ENCODE measurements around the gene PSAP.

Gene PSAP

DNA sequence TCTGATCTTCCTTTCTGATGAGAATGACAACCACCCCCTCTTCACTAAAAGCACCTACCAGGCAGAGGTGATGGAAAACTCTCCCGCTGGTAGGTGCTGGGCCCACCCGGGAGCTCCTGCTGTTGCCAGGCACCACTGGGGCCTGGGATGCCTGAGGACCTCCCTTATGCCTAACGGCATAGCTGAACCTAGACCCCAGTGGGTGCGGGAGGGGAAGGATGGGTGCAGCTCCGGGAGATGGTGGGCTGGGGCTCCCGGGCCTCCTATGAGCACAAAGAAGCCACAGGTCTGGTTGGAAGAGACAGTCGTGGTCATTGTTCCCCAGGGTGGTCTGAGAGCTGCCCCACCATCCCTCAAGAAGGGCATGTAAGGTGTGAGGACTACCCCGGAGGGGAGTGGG is 62.1 kb downstream of the PSAP start:
- H3K4me1 ChIP-seq (ENCODE audit: control extremely low read depth in 1 of 4, control insufficient read depth in 4 of 4, insufficient read depth in 4 of 4, low read length in 3 of 4), result peaks cover 0 to 17% (median 9%) of the 10 kb centered on the region in 4 experiments
- H3K4me3 ChIP-seq (ENCODE audit: control insufficient read depth in 1 of 7, extremely low read depth in 1 of 7, insufficient read depth in 4 of 7, low read depth in 2 of 7, low read length in 6 of 7), result no peak overlapping the region
- no peak overlapping the region for H3K27ac ChIP-seq (ENCODE audit: insufficient read depth in 1 of 2, low read depth in 1 of 2, low read length in 2 of 2, poor library complexity in 1 of 2, severe bottlenecking in 2 of 2)
- WGBS (ENCODE audit: insufficient coverage), result 91% methylated on average over 6 of the region's 8 CpGs
- DNase-seq, result no peak
- H3K36me3 ChIP-seq (ENCODE audit: control insufficient read depth in 4 of 4, insufficient read depth in 4 of 4, low read length in 3 of 4), result no peaks in the 10 kb centered on the region
- POLR2A ChIA-PET, result no interaction called here
- CTCF ChIA-PET, result no interaction called here
- H3K27me3 ChIP-seq (replicated peaks in 2 of 5; ENCODE audit: control insufficient read depth in 4 of 5, insufficient read depth in 5 of 5, low read length in 4 of 5), result no peaks in the 10 kb centered on the region
- H3K9me3 ChIP-seq (ENCODE audit: control extremely low read depth in 1 of 5, control insufficient read depth in 4 of 5, insufficient read depth in 2 of 5, low read depth in 1 of 5, low read length in 4 of 5), result no peaks in the 10 kb centered on the region

GRCh38 chr10:71784679-71785272 is 66.3 kb downstream of the PSAP start:
- ChIA-PET CTCF (interaction anchor here (1.9 to 2.3 kb wide), 2 partner anchors 8 to 11 kb away, joined by 7 to 11 read pairs; partner anchors contain the start of gene VSIR), POLR2A (interaction anchor here (0.6 kb wide), 1 partner anchor 267 kb away, joined by 3 read pairs; no protein-coding TSS in a partner anchor)
- Histone ChIP-seq H3K36me3 (ENCODE audit: control insufficient read depth in 4 of 4, insufficient read depth in 4 of 4, low read length in 3 of 4) (no peaks in the 10 kb centered on the region), H3K9me3 (ENCODE audit: control extremely low read depth in 1 of 5, control insufficient read depth in 4 of 5, insufficient read depth in 2 of 5, low read depth in 1 of 5, low read length in 4 of 5) (no peaks in the 10 kb centered on the region), H3K4me3 (ENCODE audit: control insufficient read depth in 1 of 7, extremely low read depth in 1 of 7, insufficient read depth in 4 of 7, low read depth in 2 of 7, low read length in 6 of 7) (no peak overlapping the region), H3K27ac (ENCODE audit: insufficient read depth in 1 of 2, low read depth in 1 of 2, low read length in 2 of 2, poor library complexity in 1 of 2, severe bottlenecking in 2 of 2) (no peak overlapping the region), H3K4me1 (ENCODE audit: control extremely low read depth in 1 of 4, control insufficient read depth in 4 of 4, insufficient read depth in 4 of 4, low read length in 3 of 4) (peaks cover 0 to 39% (median 26%) of the 10 kb centered on the region in 4 experiments), H3K27me3 (replicated peaks in 2 of 5; ENCODE audit: control insufficient read depth in 4 of 5, insufficient read depth in 5 of 5, low read length in 4 of 5) (no peaks in the 10 kb centered on the region)
- WGBS (ENCODE audit: insufficient coverage), result 98% methylated on average over 18 of the region's 18 CpGs
- DNase-seq, result no peak

DNA sequence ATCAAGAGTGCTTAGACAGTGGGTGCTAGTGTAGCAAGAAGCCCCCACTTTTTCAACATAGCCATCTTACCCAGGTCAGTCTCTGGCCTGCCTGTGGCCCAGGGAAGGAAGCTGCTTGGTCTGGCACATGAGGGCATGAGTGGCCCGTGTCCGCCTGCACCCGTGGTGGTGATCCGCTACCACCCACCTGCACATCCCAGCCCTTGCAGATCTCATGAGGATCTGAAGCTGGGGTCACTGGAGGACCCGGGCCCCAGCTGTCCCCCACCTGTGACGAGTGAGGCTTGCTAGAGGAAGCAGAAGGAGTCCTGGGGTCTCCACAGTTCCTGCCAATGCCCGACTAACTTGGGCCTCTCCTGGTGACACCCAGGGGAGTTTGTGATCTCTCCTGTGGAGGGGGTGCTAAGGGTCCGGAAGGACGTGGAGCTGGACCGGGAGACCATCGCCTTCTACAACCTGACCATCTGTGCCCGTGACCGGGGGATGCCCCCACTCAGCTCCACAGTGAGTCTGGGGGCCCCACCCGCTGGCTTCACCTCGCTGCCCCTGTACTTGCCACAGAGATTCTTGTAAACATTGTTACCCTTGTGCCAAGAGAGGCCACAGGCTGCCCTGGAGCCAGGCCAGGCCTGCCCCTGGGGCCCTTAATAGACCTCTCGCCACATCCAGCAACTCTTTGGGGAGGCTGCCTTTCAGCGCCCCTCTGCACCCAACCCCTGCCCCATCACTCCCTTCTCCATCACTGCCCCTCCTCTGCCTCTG is 67.0 kb downstream of the PSAP start:
- ChIA-PET CTCF (interaction anchor here (0.7 to 2.7 kb wide), 6 partner anchors 8 to 58 kb away, joined by 3 to 13 read pairs (median 7); no protein-coding TSS in a partner anchor), POLR2A (no interaction called here)
- H3K4me1 ChIP-seq (ENCODE audit: control extremely low read depth in 1 of 4, control insufficient read depth in 4 of 4, insufficient read depth in 4 of 4, low read length in 3 of 4), result peaks cover 0 to 46% (median 29%) of the 10 kb centered on the region in 4 experiments
- H3K4me3 ChIP-seq (ENCODE audit: control insufficient read depth in 1 of 7, extremely low read depth in 1 of 7, insufficient read depth in 4 of 7, low read depth in 2 of 7, low read length in 6 of 7), result no peak overlapping the region
- WGBS (ENCODE audit: insufficient coverage), result 78% methylated on average over 13 of the region's 17 CpGs
- no peak overlapping the region for H3K27ac ChIP-seq (ENCODE audit: insufficient read depth in 1 of 2, low read depth in 1 of 2, low read length in 2 of 2, poor library complexity in 1 of 2, severe bottlenecking in 2 of 2)
- no peaks in the 10 kb centered on the region for H3K27me3 ChIP-seq (replicated peaks in 2 of 5; ENCODE audit: control insufficient read depth in 4 of 5, insufficient read depth in 5 of 5, low read length in 4 of 5)
- H3K9me3 ChIP-seq (ENCODE audit: control extremely low read depth in 1 of 5, control insufficient read depth in 4 of 5, insufficient read depth in 2 of 5, low read depth in 1 of 5, low read length in 4 of 5), result no peaks in the 10 kb centered on the region
- H3K36me3 ChIP-seq (ENCODE audit: control insufficient read depth in 4 of 4, insufficient read depth in 4 of 4, low read length in 3 of 4), result no peaks in the 10 kb centered on the region
- no peak for DNase-seq

DNA sequence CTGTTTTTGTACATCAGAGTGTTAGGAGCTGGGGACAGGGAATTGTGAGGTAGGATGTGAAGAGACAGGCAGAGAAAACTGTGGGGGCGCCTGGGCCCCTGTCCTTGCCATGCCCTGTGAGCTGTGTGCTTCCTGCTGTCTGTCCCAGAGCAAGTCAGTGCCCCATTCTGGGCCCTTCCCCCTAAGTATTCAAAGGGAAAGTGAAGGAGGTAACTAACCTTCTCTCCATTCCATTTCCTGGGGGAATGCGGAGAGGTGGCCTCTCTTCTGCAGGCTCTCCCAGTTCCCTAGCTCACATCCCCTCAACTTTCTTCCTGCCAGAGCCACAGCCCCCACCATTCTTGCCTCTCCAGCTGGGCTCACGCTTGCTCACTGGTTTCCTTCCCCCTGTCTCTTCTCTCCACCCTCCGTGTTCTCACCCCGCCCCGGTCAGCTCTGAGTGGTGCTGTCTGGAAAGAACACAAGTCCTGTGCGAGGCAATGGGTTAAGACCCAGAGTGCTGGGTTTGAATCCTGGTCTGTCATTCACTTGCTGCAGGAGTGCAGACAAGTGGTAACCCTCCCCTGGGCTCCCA is 68.0 kb downstream of the PSAP start:
- no peak overlapping the region for H3K27ac ChIP-seq (ENCODE audit: insufficient read depth in 1 of 2, low read depth in 1 of 2, low read length in 2 of 2, poor library complexity in 1 of 2, severe bottlenecking in 2 of 2)
- H3K36me3 ChIP-seq (ENCODE audit: control insufficient read depth in 4 of 4, insufficient read depth in 4 of 4, low read length in 3 of 4), result no peaks in the 10 kb centered on the region
- peak; percentile 14 to 49 (median 47) for DNase-seq
- peak overlapping the region in 2 of 7 experiments; percentile 0 to 40 for H3K4me3 ChIP-seq (ENCODE audit: control insufficient read depth in 1 of 7, extremely low read depth in 1 of 7, insufficient read depth in 4 of 7, low read depth in 2 of 7, low read length in 6 of 7)
- ChIA-PET CTCF (interaction anchor here (0.9 to 2.7 kb wide), 12 partner anchors 9 to 114 kb away, joined by 3 to 13 read pairs (median 5); no protein-coding TSS in a partner anchor), POLR2A (interaction anchor here (0.9 kb wide), 1 partner anchor 29 kb away, joined by 3 read pairs; no protein-coding TSS in a partner anchor)
- H3K4me1 ChIP-seq (ENCODE audit: control extremely low read depth in 1 of 4, control insufficient read depth in 4 of 4, insufficient read depth in 4 of 4, low read length in 3 of 4), result peaks cover 2 to 56% (median 29%) of the 10 kb centered on the region in 4 experiments
- 0% methylated on average over 6 of the region's 7 CpGs for WGBS (ENCODE audit: insufficient coverage)
- H3K27me3 ChIP-seq (replicated peaks in 2 of 5; ENCODE audit: control insufficient read depth in 4 of 5, insufficient read depth in 5 of 5, low read length in 4 of 5), result no peaks in the 10 kb centered on the region
- H3K9me3 ChIP-seq (ENCODE audit: control extremely low read depth in 1 of 5, control insufficient read depth in 4 of 5, insufficient read depth in 2 of 5, low read depth in 1 of 5, low read length in 4 of 5), result no peaks in the 10 kb centered on the region

DNA sequence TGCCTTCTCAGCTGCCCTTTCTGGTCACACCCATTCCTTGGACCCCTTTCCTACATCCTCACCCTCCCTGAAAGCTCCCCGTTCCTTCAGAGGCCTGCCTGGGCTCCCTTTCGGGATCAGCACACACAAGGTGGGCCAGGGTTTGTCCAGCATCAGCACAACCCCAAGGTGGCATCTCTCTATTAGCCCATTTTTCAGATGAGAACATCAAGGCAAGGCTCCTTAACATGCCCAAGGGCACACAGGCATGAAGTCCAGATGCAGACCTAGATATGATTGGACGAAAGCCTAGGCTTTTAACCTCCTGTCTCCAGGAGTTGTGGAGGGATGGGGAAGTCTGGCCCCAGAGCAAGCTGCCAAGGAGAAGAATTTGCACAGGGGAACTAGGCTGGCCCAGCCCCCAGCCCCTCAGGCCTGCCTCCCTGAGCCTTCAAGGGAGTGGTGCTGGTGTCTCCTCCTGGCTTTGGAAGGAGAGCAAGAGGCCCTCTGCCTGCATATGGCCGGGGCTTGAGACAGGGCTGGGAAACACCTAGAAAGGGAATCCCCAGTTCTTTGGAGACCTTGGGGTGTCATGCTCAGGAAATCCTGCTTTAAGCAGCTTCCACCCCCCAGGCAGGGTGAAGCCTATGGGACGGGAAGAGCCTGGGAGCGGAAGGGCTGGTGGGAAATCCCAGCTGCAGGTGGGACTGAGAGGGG is 68.7 kb downstream of the PSAP start:
- POLR2A ChIA-PET, result interaction anchor here (0.6 to 0.9 kb wide), 2 partner anchors 29 to 147 kb away, joined by 3 to 4 read pairs; no protein-coding TSS in a partner anchor
- Histone ChIP-seq H3K9me3 (ENCODE audit: control extremely low read depth in 1 of 5, control insufficient read depth in 4 of 5, insufficient read depth in 2 of 5, low read depth in 1 of 5, low read length in 4 of 5) (no peaks in the 10 kb centered on the region), H3K27ac (ENCODE audit: insufficient read depth in 1 of 2, low read depth in 1 of 2, low read length in 2 of 2, poor library complexity in 1 of 2, severe bottlenecking in 2 of 2) (no peak overlapping the region), H3K36me3 (ENCODE audit: control insufficient read depth in 4 of 4, insufficient read depth in 4 of 4, low read length in 3 of 4) (no peaks in the 10 kb centered on the region), H3K4me1 (ENCODE audit: control extremely low read depth in 1 of 4, control insufficient read depth in 4 of 4, insufficient read depth in 4 of 4, low read length in 3 of 4) (peaks cover 2 to 62% (median 33%) of the 10 kb centered on the region in 4 experiments), H3K4me3 (ENCODE audit: control insufficient read depth in 1 of 7, extremely low read depth in 1 of 7, insufficient read depth in 4 of 7, low read depth in 2 of 7, low read length in 6 of 7) (no peak overlapping the region), H3K27me3 (replicated peaks in 2 of 5; ENCODE audit: control insufficient read depth in 4 of 5, insufficient read depth in 5 of 5, low read length in 4 of 5) (no peaks in the 10 kb centered on the region)
- DNase-seq, result no peak
- WGBS (ENCODE audit: insufficient coverage), result 85% methylated on average over 4 of the region's 6 CpGs
- CTCF ChIA-PET, result interaction anchor here (0.7 to 2.7 kb wide), 13 partner anchors 8 to 114 kb away, joined by 3 to 13 read pairs (median 5); partner anchors contain the start of gene VSIR

DNA sequence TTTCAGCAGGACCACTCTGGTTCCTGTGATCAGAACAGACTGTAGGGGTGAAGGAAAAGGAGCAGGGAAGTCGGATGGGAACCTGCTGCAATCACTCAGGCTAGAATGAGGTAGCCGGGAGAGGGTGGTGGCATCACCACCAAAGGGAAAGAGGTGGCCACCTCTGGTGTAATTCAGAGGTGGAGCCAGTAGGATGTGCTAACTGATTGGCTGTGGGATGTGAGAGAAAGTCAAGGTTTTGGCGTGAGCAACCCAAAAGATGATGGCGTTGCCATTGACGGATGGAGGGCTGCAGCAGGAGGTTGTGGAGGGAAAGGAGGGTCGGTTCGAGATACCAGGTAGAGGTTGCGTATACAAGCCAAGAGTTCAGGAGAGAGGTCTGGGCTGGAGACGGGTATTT is 70.3 kb downstream of the PSAP start:
- no peaks in the 10 kb centered on the region for H3K36me3 ChIP-seq (ENCODE audit: control insufficient read depth in 4 of 4, insufficient read depth in 4 of 4, low read length in 3 of 4)
- no peak overlapping the region for H3K27ac ChIP-seq (ENCODE audit: insufficient read depth in 1 of 2, low read depth in 1 of 2, low read length in 2 of 2, poor library complexity in 1 of 2, severe bottlenecking in 2 of 2)
- H3K4me1 ChIP-seq (ENCODE audit: control extremely low read depth in 1 of 4, control insufficient read depth in 4 of 4, insufficient read depth in 4 of 4, low read length in 3 of 4), result peaks cover 13 to 79% (median 50%) of the 10 kb centered on the region in 4 experiments
- ChIA-PET CTCF (interaction anchor here (0.9 to 1.7 kb wide), 3 partner anchors 16 to 75 kb away, joined by 3 to 4 read pairs (median 3); no protein-coding TSS in a partner anchor), POLR2A (no interaction called here)
- H3K4me3 ChIP-seq (ENCODE audit: control insufficient read depth in 1 of 7, extremely low read depth in 1 of 7, insufficient read depth in 4 of 7, low read depth in 2 of 7, low read length in 6 of 7), result no peak overlapping the region
- 97% methylated on average over 9 of the region's 9 CpGs for WGBS (ENCODE audit: insufficient coverage)
- no peaks in the 10 kb centered on the region for H3K27me3 ChIP-seq (replicated peaks in 2 of 5; ENCODE audit: control insufficient read depth in 4 of 5, insufficient read depth in 5 of 5, low read length in 4 of 5)
- DNase-seq, result peak in 1 of 3 donors; percentile 39
- no peaks in the 10 kb centered on the region for H3K9me3 ChIP-seq (ENCODE audit: control extremely low read depth in 1 of 5, control insufficient read depth in 4 of 5, insufficient read depth in 2 of 5, low read depth in 1 of 5, low read length in 4 of 5)

Measured in common myeloid progenitor, CD34-positive (primary cell).